GM12872 (cell line): ENCODE data around the gene DAPP1.

Experiments
- CTCF ChIP-seq: IDR thresholded peaks from 3 replicates; pipeline ENCODE4 v1.5.1; 2011; ENCODE audit warnings: low read depth, mild to moderate bottlenecking, low read length, moderate library complexity; ENCODE audit not compliant: insufficient read depth

The DAPP1 gene

GRCh38 chr4:99834569-99834968, 17.9 kb downstream of the DAPP1 start:
- TF ChIP-seq CTCF, result no peak

- TF ChIP-seq CTCF, result no peak
Measured at GRCh38 chr4:99835942-99836341, 19.3 kb downstream of the DAPP1 start.

GRCh38 chr4:99838927-99839326, 22.3 kb downstream of the DAPP1 start:
- TF ChIP-seq CTCF, result no peak

- TF ChIP-seq CTCF, result no peak
Measured at GRCh38 chr4:99841129-99841528, 24.5 kb downstream of the DAPP1 start.

- no peak for TF ChIP-seq CTCF
Measured at GRCh38 chr4:99843413-99843812, 26.8 kb downstream of the DAPP1 start.

GRCh38 chr4:99844048-99844447, 27.4 kb downstream of the DAPP1 start:
- TF ChIP-seq CTCF, result no peak

- TF ChIP-seq CTCF, result no peak
Measured at GRCh38 chr4:99845179-99845578, 28.6 kb downstream of the DAPP1 start.
